A172 (cell line): ENCODE data around the gene PPP4R3A. TPM values are rescaled to one million over a fixed set of nuclear protein-coding genes. Genes with fewer than 3 reads are reported as not detected.
"Not testable (repeated sequence)": the region's sequence is repeated elsewhere in the genome, so short reads cannot be mapped to it uniquely, and the experiment has no call there.

Source experiments
- DNase-seq: peaks from one replicate; pipeline ENCODE4 v3.0.0-alpha.2; 2015; ENCODE audit warnings: low spot score
- total RNA-seq: library from RNA; depleted of rRNA; stranded (reverse); fragments of >200 nt; shearing (Covaris generic); gene quantifications from 2 replicates; pipeline ENCODE4 v1.2.3, GENCODE V29; 2014

Gene PPP4R3A
- total RNA-seq, 1 experiment from 2014 or later: 39.6 TPM

GRCh38 chr14:91438845-91439244 is 71.3 kb downstream of the PPP4R3A start:
- DNase-seq: no peak

- not testable (repeated sequence) for DNase-seq
Observed at GRCh38 chr14:91436266-91436665, 73.8 kb downstream of the PPP4R3A start.

GRCh38 chr14:91429385-91429784 is 80.7 kb downstream of the PPP4R3A start:
- DNase-seq: no peak

GRCh38 chr14:91428931-91429330 is 81.2 kb downstream of the PPP4R3A start:
- not testable (repeated sequence) for DNase-seq

- not testable (repeated sequence) for DNase-seq
Observed at GRCh38 chr14:91425531-91425944, 84.6 kb downstream of the PPP4R3A start.

- DNase-seq: no peak
Observed at GRCh38 chr14:91424813-91425530, 85.1 kb downstream of the PPP4R3A start.

- no peak for DNase-seq
Observed at GRCh38 chr14:91420686-91421085, 89.4 kb downstream of the PPP4R3A start.

- DNase-seq: no peak
Observed at GRCh38 chr14:91419451-91419850, 90.7 kb downstream of the PPP4R3A start.

GRCh38 chr14:91419044-91419397 is 91.1 kb downstream of the PPP4R3A start:
- DNase-seq: no peak

- peak; percentile 17 for DNase-seq
Observed at GRCh38 chr14:91418387-91419043, 91.6 kb downstream of the PPP4R3A start.

GRCh38 chr14:91417983-91418386 is 92.1 kb downstream of the PPP4R3A start:
- DNase-seq: no peak

- peak; percentile 11 for DNase-seq
Observed at GRCh38 chr14:91417120-91417982, 92.8 kb downstream of the PPP4R3A start, which contains the start of gene CCDC88C. Gene CCDC88C (minus strand): TSS chr14:91417820. CDS start chr14:91417690, 130 bp downstream.

- DNase-seq: no peak
Observed at GRCh38 chr14:91416744-91417119, 93.4 kb downstream of the PPP4R3A start.

- DNase-seq: no peak
Observed at GRCh38 chr14:91415794-91416743, 94.0 kb downstream of the PPP4R3A start.

- DNase-seq: no peak
Observed at GRCh38 chr14:91414475-91414833, 95.7 kb downstream of the PPP4R3A start.

- no peak for DNase-seq
Observed at GRCh38 chr14:91413547-91414474, 96.3 kb downstream of the PPP4R3A start.

- DNase-seq: no peak
Observed at GRCh38 chr14:91412939-91413338, 97.2 kb downstream of the PPP4R3A start.

- no peak for DNase-seq
Observed at GRCh38 chr14:91410771-91411536, 99.2 kb downstream of the PPP4R3A start.

GRCh38 chr14:91409928-91410718 is 100.0 kb downstream of the PPP4R3A start:
- DNase-seq: no peak
